GM18507 (cell line): Measurements from ENCODE around the gene ZFTA.
A peak's percentile ranks its signal among the peaks of the same experiment; 100 is the strongest.
"Not testable (repeated sequence)": the region's sequence is repeated elsewhere in the genome, so short reads cannot be mapped to it uniquely, and the experiment has no call there.

ENCODE experiments used
- DNase-seq: peaks from one replicate; pipeline ENCODE4 v3.0.0; 2011; ENCODE audit warnings: low read depth; ENCODE audit not compliant: insufficient read length; ENCODE audit errors: extremely low spot score
- FAIRE-seq: peaks from 2 replicates; lab custom pipeline; 2011; peaks lifted over from hg19 to GRCh38; lab: Jason Lieb, UNC

Gene ZFTA

DNA sequence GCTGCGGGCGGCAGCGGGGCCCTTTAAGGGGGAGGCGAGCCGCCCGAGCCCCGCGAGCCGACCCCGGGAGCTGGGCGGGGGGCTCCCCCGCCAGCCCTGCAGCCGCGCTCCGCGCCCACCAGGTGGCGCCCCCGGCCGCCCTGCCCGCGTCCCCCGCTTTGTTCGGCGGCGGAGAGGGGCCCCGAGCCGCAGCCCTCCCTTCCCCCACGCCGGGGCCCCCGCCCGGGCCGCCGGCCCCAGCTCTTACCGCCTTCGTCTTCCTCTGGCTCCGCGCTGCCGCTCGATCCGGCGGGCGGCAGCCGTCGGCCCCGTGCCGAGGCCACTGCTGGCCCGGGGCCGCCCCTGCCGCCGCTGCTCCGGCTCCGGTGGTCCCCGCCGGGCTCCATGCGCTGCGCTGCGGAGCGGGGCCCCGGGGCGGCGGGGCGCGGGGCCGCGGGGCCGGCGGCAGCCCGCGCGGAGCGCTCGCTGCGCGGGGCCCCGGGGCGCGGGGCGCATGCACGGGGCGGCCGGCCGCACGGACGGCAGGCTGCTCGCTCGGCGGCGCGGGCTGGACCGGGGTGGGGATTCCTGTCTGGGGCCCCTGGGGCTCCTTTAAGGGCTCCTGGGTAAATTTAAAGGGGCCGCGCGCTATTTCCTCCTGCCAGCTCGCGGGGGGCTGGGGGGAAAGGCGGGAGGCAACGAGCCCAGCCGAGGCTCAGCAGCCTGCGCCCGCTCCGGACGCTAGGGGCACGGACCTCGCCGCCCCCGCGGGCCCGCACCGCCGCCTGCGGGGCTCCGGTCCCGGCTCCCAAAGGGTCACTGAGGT lies at the start of gene ZFTA:
Gene ZFTA, minus strand, starts transcription at position 539 of the 805 bp plus-strand sequence. Its CDS starts 153 bp downstream, at position 386.
- FAIRE-seq (no peak), DNase-seq (peak; percentile 70)

GRCh38 chr11:63817758-63818498 lies 49.4 kb upstream of the ZFTA start:
- no peak for FAIRE-seq

GRCh38 chr11:63816732-63817131 lies 48.2 kb upstream of the ZFTA start:
- no peak for DNase-seq
- no peak for FAIRE-seq

More at GRCh38 chr11:63817758-63818498, 49.4 kb upstream of the ZFTA start:
- DNase-seq = no peak

- DNase-seq (no peak), FAIRE-seq (no peak)
Observed at GRCh38 chr11:63816166-63816565, 47.6 kb upstream of the ZFTA start.

DNA sequence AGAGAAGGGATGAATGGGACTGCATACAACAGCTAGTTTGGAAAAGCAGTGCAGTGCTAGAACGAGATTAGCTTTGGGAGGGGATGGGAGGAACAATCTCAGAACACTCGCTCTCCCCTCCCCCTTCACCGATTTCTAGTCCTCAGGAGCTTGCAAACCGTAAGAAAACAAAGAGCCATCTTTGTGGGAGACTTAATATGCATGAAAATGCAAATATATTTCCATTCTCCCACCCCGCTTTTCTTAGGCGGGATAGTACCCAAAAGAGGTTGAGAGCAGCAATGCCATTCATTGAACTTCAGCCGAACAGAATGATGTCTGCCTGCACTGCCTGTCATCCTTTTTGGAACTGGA lies 45.8 kb upstream of the ZFTA start:
- FAIRE-seq (peak; percentile 15), DNase-seq (no peak)

DNA sequence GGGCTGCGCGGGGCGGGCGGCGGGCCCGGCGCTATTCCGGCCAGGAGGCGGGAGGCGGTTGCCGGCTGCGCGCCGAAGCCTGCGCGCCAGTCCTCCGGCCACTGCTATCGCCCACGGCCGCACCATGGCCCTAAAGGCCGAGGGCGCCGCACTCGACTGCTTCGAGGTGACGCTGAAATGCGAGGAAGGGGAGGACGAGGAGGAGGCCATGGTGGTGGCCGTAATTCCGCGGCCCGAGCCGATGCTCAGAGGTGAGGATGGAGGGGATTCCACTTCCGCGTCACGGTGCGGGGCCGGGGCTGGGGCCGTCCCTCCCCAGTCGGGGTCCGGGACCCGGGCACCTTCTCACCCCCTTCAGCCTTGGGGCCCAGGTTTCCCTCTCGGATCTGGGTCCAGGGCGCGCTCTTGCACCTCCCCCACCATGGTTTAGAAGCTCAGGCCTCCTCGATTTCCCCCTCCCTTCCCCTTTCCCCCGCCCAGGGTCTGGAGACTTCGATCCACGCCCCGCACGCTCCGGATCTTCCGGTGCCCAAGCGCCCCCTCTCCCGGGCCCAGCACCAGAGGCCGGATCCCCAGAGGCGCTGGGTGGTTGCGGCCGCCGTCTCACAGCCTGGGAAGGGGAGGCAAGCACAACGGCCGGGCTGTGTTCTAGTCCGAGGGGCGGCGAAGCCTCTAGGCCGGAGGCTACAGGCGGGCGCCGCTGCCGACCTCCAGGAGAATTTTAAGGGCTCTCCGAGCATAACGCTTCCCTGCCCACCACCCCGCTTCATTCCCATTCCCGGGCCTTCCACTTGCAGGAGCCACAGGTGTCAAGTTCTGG lies 45.2 kb upstream of the ZFTA start:
- no peak for FAIRE-seq
- peak; percentile 25 for DNase-seq

DNA sequence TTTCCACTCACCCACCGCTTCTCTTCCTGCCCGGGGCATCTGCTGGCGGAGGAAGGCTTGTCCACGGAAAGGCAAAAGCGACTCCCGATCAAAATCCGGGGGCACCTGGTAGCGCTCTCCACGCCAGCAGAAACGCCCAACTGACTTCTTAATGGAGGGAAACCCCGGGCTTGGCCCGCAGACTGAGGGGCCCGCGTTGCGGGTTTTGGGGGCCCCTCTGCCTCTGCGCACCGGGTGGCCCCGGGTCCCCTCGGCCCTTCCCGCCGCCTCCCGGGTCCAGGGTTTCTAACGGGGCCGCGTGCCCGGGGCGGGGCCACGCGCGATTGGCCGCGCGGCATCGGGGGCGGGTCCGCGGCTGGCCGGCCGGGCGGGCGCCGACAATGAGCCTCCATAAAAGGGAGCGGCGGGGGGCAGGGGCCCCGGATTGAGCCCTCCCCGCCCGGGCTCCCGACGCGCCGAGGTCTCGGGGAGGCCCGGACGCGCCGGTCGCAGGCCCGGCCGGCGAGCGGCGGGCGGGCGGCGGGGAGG lies 44.5 kb upstream of the ZFTA start, which contains the start of gene SPINDOC:
Gene SPINDOC, plus strand, starts transcription at position 422 of the 528 bp plus-strand sequence. CDS start 231 bp downstream, outside the sequence.
- FAIRE-seq = no peak
- peak; percentile 86 for DNase-seq

DNA sequence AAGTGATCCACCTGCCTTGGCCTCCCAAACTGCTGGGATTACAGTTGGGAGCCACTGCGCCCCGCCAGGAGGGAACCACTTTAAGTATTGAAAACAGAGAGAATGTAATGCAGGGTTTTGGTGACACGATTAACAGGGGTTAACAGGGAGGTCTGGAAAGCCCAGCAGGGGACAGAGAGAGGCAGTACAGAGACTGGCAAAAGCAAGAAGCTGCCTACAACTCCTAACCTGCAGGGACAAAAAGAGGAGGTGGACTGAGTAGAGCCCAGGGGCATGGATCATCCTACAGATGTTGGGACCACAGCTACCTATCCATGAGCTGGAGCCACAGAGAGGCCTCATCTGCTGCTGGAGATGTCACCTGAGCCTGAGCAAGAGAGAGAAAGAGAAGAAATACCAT lies 42.9 kb upstream of the ZFTA start:
- DNase-seq = no peak

GRCh38 chr11:63810383-63810782 lies 41.8 kb upstream of the ZFTA start:
- FAIRE-seq, DNase-seq: not testable (repeated sequence)

More for the DNA sequence above, 42.9 kb upstream of the ZFTA start:
- FAIRE-seq = no peak

- FAIRE-seq = no peak
- no peak for DNase-seq
Observed at GRCh38 chr11:63805844-63806415, 37.4 kb upstream of the ZFTA start.

GRCh38 chr11:63804259-63804658 lies 35.7 kb upstream of the ZFTA start:
- no peak for FAIRE-seq
- DNase-seq = no peak

DNA sequence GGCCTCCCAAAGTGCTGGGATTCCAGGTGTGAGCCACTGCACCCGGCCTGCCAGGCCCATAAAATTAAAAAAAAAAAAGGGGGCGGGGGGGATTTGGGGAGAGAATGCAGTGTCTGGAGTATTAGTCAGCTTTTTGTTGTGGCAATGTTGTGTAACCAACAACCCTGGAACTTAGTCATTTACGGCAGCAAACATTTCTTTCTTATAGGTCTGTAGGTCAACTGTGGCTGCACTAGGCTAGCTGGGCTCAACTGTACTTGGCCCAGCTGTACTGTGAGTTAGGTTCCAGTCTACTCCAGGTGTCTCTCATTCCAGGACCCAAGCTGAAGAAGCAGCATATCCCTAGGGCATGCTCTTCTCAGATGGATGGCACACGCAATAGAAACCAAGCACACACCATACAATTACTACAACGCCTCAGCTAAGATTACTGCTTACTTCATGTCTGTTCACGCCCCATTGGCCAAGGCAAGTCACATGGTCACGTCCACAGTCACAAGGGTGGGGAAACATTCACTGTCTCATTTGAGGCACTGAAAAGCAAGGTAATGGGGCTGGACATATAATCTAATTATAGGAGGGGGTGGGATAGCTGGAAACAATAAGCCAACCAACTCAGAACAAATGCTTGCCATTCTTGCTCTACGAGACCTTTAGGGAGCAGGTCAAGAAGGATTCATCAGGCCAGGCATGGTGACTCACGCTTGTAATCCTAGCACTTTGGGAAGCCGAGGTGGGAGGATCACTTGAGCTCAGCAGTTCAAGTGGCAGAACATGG lies 34.3 kb upstream of the ZFTA start:
- FAIRE-seq (no peak), DNase-seq (no peak)

DNA sequence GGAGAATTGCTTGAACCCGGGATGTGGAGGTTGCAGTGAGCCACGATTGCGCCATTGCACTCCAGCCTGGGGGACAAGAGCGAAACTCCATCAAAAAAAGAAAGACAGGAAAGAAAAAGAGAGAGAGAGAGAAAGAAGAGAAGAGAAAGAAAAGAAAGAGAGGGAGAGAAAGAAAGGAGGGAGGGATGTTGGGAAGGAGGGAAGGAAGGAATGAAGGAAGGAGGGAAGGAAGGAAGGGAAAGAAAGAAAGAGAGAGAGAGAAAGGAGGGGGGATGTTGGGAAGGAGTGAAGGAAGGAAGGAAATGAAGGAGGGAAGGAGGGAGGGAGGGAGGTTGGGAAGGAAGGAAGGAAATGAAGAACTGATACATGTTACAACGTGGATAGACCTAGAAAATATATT lies 32.3 kb upstream of the ZFTA start:
- DNase-seq = no peak
- FAIRE-seq = no peak

DNA sequence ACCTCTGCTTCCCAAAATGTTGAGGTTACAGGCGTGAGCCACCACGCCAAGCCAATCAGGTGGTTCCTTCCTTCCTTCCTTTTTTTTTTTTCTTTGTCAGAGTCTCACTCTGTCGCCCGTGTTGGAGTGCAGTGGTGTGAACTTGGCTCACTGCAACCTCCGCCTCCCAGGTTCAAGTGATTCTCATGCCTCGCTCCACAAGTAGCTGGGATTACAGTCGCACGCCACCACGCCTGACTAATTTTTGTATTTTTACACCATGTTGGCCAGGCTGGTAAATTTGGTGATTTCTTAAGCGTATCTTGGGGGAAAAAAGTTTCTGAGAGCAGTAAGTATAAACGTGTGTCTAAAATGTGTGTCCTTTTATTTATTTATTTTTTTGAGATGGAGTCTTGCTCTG lies 26.5 kb upstream of the ZFTA start:
- FAIRE-seq (no peak), DNase-seq (no peak)

GRCh38 chr11:63793161-63793560 lies 24.6 kb upstream of the ZFTA start:
- no peak for FAIRE-seq
- no peak for DNase-seq

DNA sequence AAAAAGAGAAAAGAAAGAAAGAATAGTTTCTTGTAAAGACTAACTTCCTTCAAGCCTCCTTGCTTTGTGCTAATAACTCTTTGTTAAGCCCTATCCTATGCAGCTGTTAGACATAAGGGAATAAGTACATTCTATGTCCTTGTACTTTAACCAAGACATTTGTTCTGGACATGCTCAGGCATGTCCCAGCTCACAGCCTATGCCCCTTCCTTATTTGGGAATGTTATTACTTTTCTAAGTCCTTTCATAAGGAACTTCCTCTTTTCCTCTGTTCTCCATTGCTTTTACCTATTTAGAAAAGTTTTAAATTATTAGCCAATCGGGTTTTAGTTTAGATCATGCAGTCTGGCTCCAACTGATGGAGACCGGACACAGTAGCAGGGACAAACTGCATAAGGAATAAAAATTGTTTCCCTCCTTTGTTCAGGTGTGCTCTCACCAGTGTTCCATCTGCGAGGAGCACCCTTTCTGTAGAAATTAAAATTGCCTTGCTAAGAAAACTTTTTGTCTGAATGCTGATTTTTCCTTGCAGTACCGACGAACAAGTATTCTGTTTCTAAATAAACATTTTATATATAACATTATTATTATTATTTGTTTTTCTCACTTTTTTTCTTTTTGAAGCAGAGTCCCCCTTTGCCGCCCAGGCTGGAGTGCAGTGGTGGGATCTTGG lies 23.1 kb upstream of the ZFTA start:
- FAIRE-seq = no peak
- no peak for DNase-seq

GRCh38 chr11:63785823-63786222 lies 17.2 kb upstream of the ZFTA start:
- DNase-seq (no peak), FAIRE-seq (no peak)

- FAIRE-seq = no peak
- DNase-seq = no peak
Observed at GRCh38 chr11:63783925-63784592, 15.5 kb upstream of the ZFTA start.
